Muscle layer of duodenum (tissue), 2 donors: ENCODE results near the gene SSC5D.

ENCODE experiments used
- H3K27ac ChIP-seq: one replicate; pipeline ENCODE4 v1.7.0; 2013; ENCODE audit warnings: mild to moderate bottlenecking, low read length
- H3K27me3 ChIP-seq: one replicate; pipeline ENCODE4 v1.7.0; 2013; ENCODE audit warnings: low read depth, mild to moderate bottlenecking, control low read depth, low read length
- H3K36me3 ChIP-seq, 2 donors: one replicate each; pipeline ENCODE4 v1.7.0; 2013; ENCODE audit warnings: low read length in 2 of 2, control low read depth in 1 of 2, mild to moderate bottlenecking in 1 of 2; ENCODE audit not compliant: insufficient read depth in 2 of 2, control insufficient read depth in 1 of 2
- H3K4me1 ChIP-seq, 2 donors: one replicate each; pipeline ENCODE4 v1.7.0; 2013; ENCODE audit warnings: low read length in 2 of 2, mild to moderate bottlenecking in 2 of 2, control low read depth in 1 of 2, moderate library complexity in 1 of 2; ENCODE audit not compliant: insufficient read depth in 2 of 2, control insufficient read depth in 1 of 2
- H3K4me3 ChIP-seq, 2 donors: one replicate each; pipeline ENCODE4 v1.7.0; 2013; ENCODE audit warnings: low read length in 2 of 2, low read depth in 1 of 2, mild to moderate bottlenecking in 1 of 2
- H3K9me3 ChIP-seq, 2 donors: one replicate each; pipeline ENCODE4 v1.7.0; 2013; ENCODE audit warnings: low read length in 2 of 2, control low read depth in 1 of 2, mild to moderate bottlenecking in 1 of 2; ENCODE audit not compliant: control insufficient read depth in 1 of 2
- donor health status: healthy.

SSC5D gene

GRCh38 chr19:55478364-55478763 lies 9.9 kb upstream of the SSC5D start:
- H3K27me3 ChIP-seq, result no peaks in the 10 kb centered on the region
- H3K4me1 ChIP-seq, result peaks cover 9 to 16% of the 10 kb centered on the region in 2 donors
- no peak overlapping the region for H3K4me3 ChIP-seq
- H3K27ac ChIP-seq, result no peak overlapping the region
- peaks cover 0 to 19% of the 10 kb centered on the region in 2 donors for H3K36me3 ChIP-seq
- H3K9me3 ChIP-seq, result no peaks in the 10 kb centered on the region

GRCh38 chr19:55479045-55479444 lies 9.2 kb upstream of the SSC5D start:
- Histone ChIP-seq H3K36me3 (peaks cover 0 to 19% of the 10 kb centered on the region in 2 donors), H3K4me1 (peaks cover 9 to 22% of the 10 kb centered on the region in 2 donors), H3K9me3 (no peaks in the 10 kb centered on the region), H3K27me3 (no peaks in the 10 kb centered on the region), H3K27ac (no peak overlapping the region), H3K4me3 (no peak overlapping the region)

GRCh38 chr19:55479451-55480230 lies 8.6 kb upstream of the SSC5D start:
- Histone ChIP-seq H3K4me1 (peaks cover 9 to 28% of the 10 kb centered on the region in 2 donors), H3K9me3 (no peaks in the 10 kb centered on the region), H3K36me3 (peaks cover 0 to 19% of the 10 kb centered on the region in 2 donors), H3K27me3 (no peaks in the 10 kb centered on the region), H3K4me3 (no peak overlapping the region), H3K27ac (no peak overlapping the region)

GRCh38 chr19:55481148-55481793 lies 7.0 kb upstream of the SSC5D start:
- no peak overlapping the region for H3K4me3 ChIP-seq
- no peaks in the 10 kb centered on the region for H3K9me3 ChIP-seq
- H3K27me3 ChIP-seq, result no peaks in the 10 kb centered on the region
- no peak overlapping the region for H3K27ac ChIP-seq
- H3K36me3 ChIP-seq, result peaks cover 0 to 19% of the 10 kb centered on the region in 2 donors
- peaks cover 8 to 34% of the 10 kb centered on the region in 2 donors for H3K4me1 ChIP-seq

- no peak overlapping the region for H3K27ac ChIP-seq
- no peaks in the 10 kb centered on the region for H3K9me3 ChIP-seq
- peaks cover 8 to 39% of the 10 kb centered on the region in 2 donors for H3K4me1 ChIP-seq
- H3K36me3 ChIP-seq, result peaks cover 0 to 19% of the 10 kb centered on the region in 2 donors
- no peak overlapping the region for H3K4me3 ChIP-seq
- no peaks in the 10 kb centered on the region for H3K27me3 ChIP-seq
Measured at GRCh38 chr19:55481794-55482155, 6.5 kb upstream of the SSC5D start.

- Histone ChIP-seq H3K4me1 (peaks cover 8 to 41% of the 10 kb centered on the region in 2 donors), H3K27ac (no peak overlapping the region), H3K4me3 (no peak overlapping the region), H3K27me3 (no peaks in the 10 kb centered on the region), H3K36me3 (peaks cover 0 to 19% of the 10 kb centered on the region in 2 donors), H3K9me3 (no peaks in the 10 kb centered on the region)
Measured at GRCh38 chr19:55482156-55482961, 5.9 kb upstream of the SSC5D start.

GRCh38 chr19:55482967-55483705 lies 5.1 kb upstream of the SSC5D start:
- H3K4me3 ChIP-seq, result no peak overlapping the region
- H3K27me3 ChIP-seq, result no peaks in the 10 kb centered on the region
- H3K36me3 ChIP-seq, result peaks cover 0 to 19% of the 10 kb centered on the region in 2 donors
- peaks cover 3 to 42% of the 10 kb centered on the region in 2 donors for H3K4me1 ChIP-seq
- H3K9me3 ChIP-seq, result no peaks in the 10 kb centered on the region
- no peak overlapping the region for H3K27ac ChIP-seq

- Histone ChIP-seq H3K4me1 (peaks cover 3 to 47% of the 10 kb centered on the region in 2 donors), H3K27ac (no peak overlapping the region), H3K9me3 (no peaks in the 10 kb centered on the region), H3K36me3 (peaks cover 0 to 19% of the 10 kb centered on the region in 2 donors), H3K4me3 (peak overlapping the region in 1 of 2 donors; percentile 64), H3K27me3 (no peaks in the 10 kb centered on the region)
Measured at GRCh38 chr19:55483706-55484592, 4.3 kb upstream of the SSC5D start.

GRCh38 chr19:55484593-55485438 lies 3.4 kb upstream of the SSC5D start, which contains the start of gene NAT14:
Gene NAT14, plus strand, starts transcription at chr19:55485188. Its CDS starts 521 bp downstream, at chr19:55485709.
- peak within 1 kb of the TSS; percentile 39 for H3K27ac ChIP-seq
- peaks cover 0 to 19% of the 10 kb centered on the region in 2 donors for H3K36me3 ChIP-seq
- peaks cover 3 to 56% of the 10 kb centered on the region in 2 donors for H3K4me1 ChIP-seq
- H3K27me3 ChIP-seq, result no peaks in the 10 kb centered on the region
- no peaks in the 10 kb centered on the region for H3K9me3 ChIP-seq
- H3K4me3 ChIP-seq, result peak within 1 kb of the TSS; percentile 42 to 64
